NCI-H2029 (cell line): ENCODE data around the gene MAN1A1.

Experiments
- DNase-seq: peaks from one replicate; lab custom pipeline; 2025; lab: John Stamatoyannopoulos, UW

Gene MAN1A1

DNA sequence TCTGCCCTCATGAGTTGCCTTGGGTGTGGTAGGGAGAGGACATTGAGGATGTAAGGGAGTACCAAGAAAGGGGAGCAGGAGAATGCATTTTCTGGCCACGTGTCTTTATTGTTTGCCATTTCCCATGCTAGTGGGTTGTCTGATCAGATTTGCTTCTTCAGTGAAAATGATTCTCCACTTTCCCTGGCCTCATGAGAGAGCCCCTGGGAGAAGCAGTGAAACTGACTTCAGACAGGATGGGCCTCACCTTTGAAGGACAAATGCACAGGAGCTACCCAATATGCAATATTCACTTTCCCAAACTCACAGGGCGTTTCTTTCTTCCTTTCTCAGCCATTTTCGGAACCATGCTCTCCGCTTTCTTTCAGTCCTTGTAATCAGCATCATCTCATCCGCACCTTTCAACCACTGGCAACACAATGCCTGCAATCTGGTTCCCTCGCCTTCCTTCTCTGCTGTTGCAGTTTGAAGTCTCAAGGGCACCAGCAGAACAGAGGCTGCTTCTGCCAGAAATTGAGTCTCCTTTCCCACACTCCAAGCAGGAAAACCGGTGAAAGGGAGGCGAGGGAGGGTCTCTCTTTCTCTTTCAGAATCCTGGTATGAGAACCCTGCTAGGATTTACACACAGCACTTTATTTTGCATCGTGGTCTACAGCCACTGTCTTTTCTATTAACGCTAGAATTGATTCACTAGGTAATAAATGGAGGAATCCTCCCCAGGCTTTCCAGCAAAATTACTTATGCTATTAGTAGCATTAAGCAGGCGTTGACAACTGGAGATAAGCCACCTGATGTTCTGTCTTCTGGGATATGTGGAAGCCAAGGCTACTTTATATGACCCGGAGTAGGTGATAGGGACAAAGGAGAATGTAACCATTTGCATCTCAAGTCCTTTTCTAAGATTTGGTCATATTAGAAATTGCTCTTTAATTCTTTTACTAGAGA, 209.1 kb downstream of the MAN1A1 start:
- DNase-seq = no peak

DNA sequence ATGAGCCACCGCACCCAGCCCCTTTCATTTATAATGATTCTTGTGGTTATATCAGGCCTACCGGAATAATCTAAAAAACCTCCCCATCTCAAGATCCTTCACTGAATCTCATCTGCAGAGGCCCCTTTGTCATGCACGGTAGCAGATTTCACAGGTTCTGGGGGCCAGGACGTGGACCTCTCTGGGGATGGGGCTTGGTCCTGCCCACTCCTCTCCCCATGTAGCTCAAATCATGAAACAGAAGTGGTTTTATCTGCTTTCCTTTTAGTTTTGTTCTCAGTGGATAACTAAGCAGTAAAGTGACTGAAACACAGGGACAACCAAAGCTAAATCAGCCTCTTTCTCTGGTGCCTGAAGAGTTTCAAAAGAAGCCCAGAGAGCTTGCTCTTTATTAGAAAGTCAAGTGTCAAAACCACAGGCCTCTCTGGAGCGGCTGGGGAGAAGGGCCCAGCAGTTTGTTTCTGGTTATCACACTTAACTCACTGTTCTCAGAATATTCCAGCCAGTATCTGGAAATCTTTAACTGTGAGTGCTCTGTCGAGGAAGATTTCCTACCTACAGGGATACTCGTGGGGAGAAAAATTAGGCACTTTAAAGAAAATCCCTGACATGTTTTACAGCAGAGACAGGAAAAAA, 210.5 kb downstream of the MAN1A1 start:
- no peak for DNase-seq

DNA sequence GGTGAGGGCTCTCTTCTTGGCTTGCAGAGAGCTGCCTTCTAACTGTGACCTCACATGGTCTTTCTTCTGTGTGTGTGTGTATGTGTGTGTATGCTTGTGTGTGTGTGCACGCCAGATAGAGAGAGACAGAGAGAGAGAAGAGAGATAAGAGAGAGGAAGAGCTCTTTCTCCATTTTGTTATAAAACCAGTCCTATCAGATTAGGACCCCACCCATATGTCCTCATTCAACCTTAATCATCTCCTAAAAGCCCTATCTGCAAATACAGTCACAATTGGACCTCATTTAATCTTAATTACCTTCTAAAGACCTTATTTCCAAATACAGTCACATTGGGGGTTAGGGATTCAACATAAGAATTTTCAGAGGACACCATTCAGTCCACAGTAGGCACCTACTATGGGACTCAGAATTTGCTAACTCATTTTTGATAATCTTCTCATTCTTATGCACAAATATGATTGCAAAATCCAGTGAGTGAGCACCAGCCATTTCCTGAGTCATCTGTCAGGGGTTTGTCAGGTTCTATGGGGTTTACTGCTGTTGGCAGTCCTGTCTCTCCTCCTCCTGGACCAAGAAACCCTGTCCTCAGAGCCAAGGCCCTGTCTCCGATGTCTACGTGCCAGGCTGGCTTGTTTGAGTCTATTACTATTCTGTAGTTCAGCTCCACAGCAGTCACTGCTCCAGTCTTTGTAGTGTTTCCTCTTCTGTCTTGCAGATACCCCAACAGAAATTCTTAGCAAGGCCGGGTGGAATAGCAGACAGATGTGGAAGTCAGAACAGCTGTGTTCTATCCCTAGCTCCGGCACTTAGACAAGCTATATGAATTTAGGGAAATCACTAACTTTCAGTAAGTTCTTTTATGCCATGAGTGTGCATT, 212.1 kb downstream of the MAN1A1 start:
- DNase-seq = no peak

GRCh38 chr6:119134752-119135151, 214.8 kb downstream of the MAN1A1 start:
- DNase-seq = no peak

DNA sequence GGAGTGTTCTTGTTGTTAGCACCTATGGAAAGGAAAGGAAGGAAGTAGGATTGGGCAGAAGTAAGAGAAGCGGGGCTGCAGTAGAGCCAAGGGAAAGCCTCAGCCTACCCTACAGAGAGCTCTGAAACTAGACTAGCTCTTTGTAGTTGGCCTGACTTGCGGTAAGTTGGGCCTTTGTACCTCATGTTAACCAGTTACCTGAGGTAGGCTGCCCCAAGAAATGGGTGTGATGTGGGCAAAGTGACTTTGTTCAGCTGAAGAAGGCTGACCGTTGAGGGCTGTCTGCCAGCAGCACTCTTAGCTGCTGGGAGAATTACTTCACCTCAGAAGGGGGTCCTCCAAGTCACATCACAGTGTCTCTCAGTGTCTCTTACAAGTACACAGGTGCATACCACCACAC, 216.2 kb downstream of the MAN1A1 start:
- DNase-seq = no peak

- peak; percentile 67 for DNase-seq
Measured at GRCh38 chr6:119132261-119132981, 217.1 kb downstream of the MAN1A1 start.

DNA sequence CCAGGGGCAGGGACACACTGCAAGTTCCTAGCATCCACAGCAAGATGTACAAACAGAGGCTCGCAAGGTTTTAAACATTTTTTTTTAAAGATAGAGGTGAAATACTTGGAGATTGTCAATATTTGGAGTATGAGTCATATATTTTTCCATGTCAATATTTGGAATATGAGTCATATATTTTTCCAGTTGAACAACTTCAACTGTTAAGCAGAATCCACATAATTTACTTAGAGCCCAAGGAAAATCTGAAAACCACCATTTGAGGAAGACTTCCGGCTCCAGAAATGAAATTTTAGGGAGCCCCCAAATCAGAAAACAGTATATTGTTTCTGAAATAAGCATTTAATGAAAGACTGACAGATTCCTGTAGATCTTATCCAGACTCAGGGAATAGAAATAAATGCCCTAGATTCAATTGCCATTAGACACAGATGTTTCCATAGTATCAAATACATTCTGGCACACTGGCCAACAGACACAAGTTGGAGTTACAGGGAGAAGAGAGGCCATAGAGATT, 219.5 kb downstream of the MAN1A1 start:
- DNase-seq = peak; percentile 65

DNA sequence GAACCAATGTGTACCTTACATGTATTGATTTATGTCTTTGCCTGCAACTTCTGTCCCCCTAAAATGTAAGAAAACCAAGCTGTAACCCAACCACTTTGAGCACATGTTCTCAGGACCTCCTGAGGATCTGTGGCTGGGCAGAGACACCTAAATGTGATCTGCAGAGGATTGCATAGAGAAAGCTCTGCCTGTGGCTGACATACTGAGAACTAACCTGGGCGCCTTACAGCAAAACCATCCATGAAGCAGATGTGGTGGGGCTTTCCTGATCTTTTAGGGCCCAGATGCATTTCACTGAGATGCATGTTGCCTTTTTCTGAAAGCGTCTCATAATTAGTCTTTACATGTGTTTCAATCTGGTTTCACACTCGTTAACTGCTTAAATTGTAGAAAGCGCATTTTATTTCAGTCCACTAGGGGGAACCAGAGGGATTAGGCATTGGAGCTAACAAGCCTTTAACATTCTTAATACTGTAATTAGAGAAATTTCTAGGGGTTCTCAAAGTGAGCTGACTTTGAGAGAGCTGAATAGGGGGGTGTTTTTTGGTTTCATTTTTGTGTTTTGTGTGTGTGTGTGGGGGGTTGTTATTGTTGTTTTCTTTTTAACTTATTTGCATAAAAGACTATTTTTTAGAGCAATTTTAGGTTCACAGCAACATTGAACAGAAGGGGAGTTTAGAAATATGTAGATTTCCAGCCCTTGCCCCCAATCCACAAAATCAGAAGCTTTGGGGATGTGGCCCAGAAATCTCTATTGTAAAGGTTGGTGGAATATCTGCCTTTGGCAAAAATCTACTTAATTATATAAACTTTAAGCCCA, 220.2 kb downstream of the MAN1A1 start:
- peak; percentile 75 for DNase-seq

GRCh38 chr6:119128252-119128912, 221.2 kb downstream of the MAN1A1 start:
- no peak for DNase-seq

GRCh38 chr6:119127627-119128026, 221.9 kb downstream of the MAN1A1 start:
- no peak for DNase-seq
